Ascending aorta (tissue), 2 donors: Measurements from ENCODE around the gene NSD1. TPM values are rescaled to one million over a fixed set of nuclear protein-coding genes. Genes with fewer than 3 reads are reported as not detected.

Experiments used
- DNase-seq, 2 donors: peaks; one replicate each; pipeline ENCODE4 v3.0.0-alpha.2; 2019; ENCODE audit warnings: low spot score in 2 of 2
- H3K27ac ChIP-seq, 2 donors: fragments of 200-600 bp; sonication (generic); one replicate each; pipeline ENCODE4 v1.5.1; 2016 to 2017; ENCODE audit warnings: mild to moderate bottlenecking in 1 of 2
- H3K27me3 ChIP-seq: fragments of 200-600 bp; sonication (generic); one replicate; pipeline ENCODE4 v1.5.1; 2017
- H3K36me3 ChIP-seq, 2 donors: fragments of 200-600 bp; sonication (generic); one replicate each; pipeline ENCODE4 v1.5.1; 2016
- H3K4me1 ChIP-seq, 2 donors: fragments of 200-600 bp; sonication (generic); one replicate each; pipeline ENCODE4 v1.5.1; 2016 to 2017; ENCODE audit warnings: mild to moderate bottlenecking in 1 of 2
- H3K4me3 ChIP-seq, 2 donors: fragments of 200-600 bp; sonication (generic); one replicate each; pipeline ENCODE4 v1.5.1; 2016 to 2017; ENCODE audit warnings: mild to moderate bottlenecking in 1 of 2
- H3K9me3 ChIP-seq, 2 donors: fragments of 200-600 bp; sonication (generic); one replicate each; pipeline ENCODE4 v1.5.1; 2016
- CTCF ChIP-seq, 3 experiments: fragments of 200-600 bp in 2 of 3; fragments of 450-650 bp in 1 of 3; sonication (generic) in 2 of 3; IDR thresholded peaks; one replicate each; pipeline ENCODE4 v1.5.1; 2016 to 2019; ENCODE audit warnings: antibody characterized with exemption in 3 of 3, mild to moderate bottlenecking in 1 of 3, moderate library complexity in 1 of 3
- intact Hi-C: fragments of 100-400 bp; cut with DNase I; formaldehyde crosslinking; loops from one replicate; pipeline ENCODE4 v1.15.1; 2023
- total RNA-seq: library from RNA; depleted of rRNA; stranded (reverse); fragments of >200 nt; gene quantifications from one replicate; pipeline ENCODE4 v1.1.0, GENCODE V29; 2016

The NSD1 gene
- total RNA-seq, 1 donor from 2014 or later, result 22.7 TPM

- H3K4me1 ChIP-seq, result peaks cover 10 to 37% of the 10 kb centered on the region in 2 donors
- no peaks in the 10 kb centered on the region for H3K27me3 ChIP-seq
- TF ChIP-seq CTCF (IDR thresholded peaks at IDR 0.05), result no peak
- H3K4me3 ChIP-seq, result peak overlapping the region; percentile 77 to 89
- peak overlapping the region; percentile 87 to 95 for H3K27ac ChIP-seq
- H3K9me3 ChIP-seq, result no peaks in the 10 kb centered on the region
- peaks cover 9 to 25% of the 10 kb centered on the region in 2 donors for H3K36me3 ChIP-seq
- intact Hi-C loops, result loop anchor here (1.0 to 5.0 kb wide), 2 partner anchors 18 to 168 kb away; partner anchors contain the start of genes PRELID1 and RAB24
- no peak for DNase-seq
Measured at GRCh38 chr5:177133853-177134696, 502 bp downstream of the NSD1 start.

- peaks cover 9 to 25% of the 10 kb centered on the region in 2 donors for H3K36me3 ChIP-seq
- H3K9me3 ChIP-seq, result no peaks in the 10 kb centered on the region
- H3K4me3 ChIP-seq, result peak overlapping the region; percentile 77 to 89
- TF ChIP-seq CTCF (IDR thresholded peaks at IDR 0.05), result no peak
- no peak for DNase-seq
- H3K27ac ChIP-seq, result peak overlapping the region; percentile 87 to 95
- H3K4me1 ChIP-seq, result peaks cover 10 to 41% of the 10 kb centered on the region in 2 donors
- intact Hi-C loops, result loop anchor here (1.0 to 5.0 kb wide), 2 partner anchors 18 to 168 kb away; partner anchors contain the start of genes PRELID1 and RAB24
- no peaks in the 10 kb centered on the region for H3K27me3 ChIP-seq
Measured at GRCh38 chr5:177134697-177135225, 1.2 kb downstream of the NSD1 start.

GRCh38 chr5:177140312-177140711 is 6.7 kb downstream of the NSD1 start:
- Histone ChIP-seq H3K36me3 (peaks cover 30 to 38% of the 10 kb centered on the region in 2 donors), H3K27ac (no peak overlapping the region), H3K4me1 (peaks cover 7 to 35% of the 10 kb centered on the region in 2 donors), H3K27me3 (no peaks in the 10 kb centered on the region), H3K9me3 (no peaks in the 10 kb centered on the region), H3K4me3 (no peak overlapping the region)
- no peak for DNase-seq
- intact Hi-C loops, result no loop called here
- no peak for TF ChIP-seq CTCF (IDR thresholded peaks at IDR 0.05)

- no peaks in the 10 kb centered on the region for H3K27me3 ChIP-seq
- H3K36me3 ChIP-seq, result peaks cover 27 to 32% of the 10 kb centered on the region in 2 donors
- no peak overlapping the region for H3K4me3 ChIP-seq
- intact Hi-C loops, result no loop called here
- no peak for DNase-seq
- no peaks in the 10 kb centered on the region for H3K9me3 ChIP-seq
- H3K27ac ChIP-seq, result no peak overlapping the region
- TF ChIP-seq CTCF (IDR thresholded peaks at IDR 0.05), result no peak
- H3K4me1 ChIP-seq, result peaks cover 5 to 23% of the 10 kb centered on the region in 2 donors
Measured at GRCh38 chr5:177141496-177141895, 7.9 kb downstream of the NSD1 start.

- DNase-seq, result no peak
- no peaks in the 10 kb centered on the region for H3K27me3 ChIP-seq
- H3K4me3 ChIP-seq, result no peak overlapping the region
- peaks cover 5 to 19% of the 10 kb centered on the region in 2 donors for H3K4me1 ChIP-seq
- H3K9me3 ChIP-seq, result no peaks in the 10 kb centered on the region
- no peak overlapping the region for H3K27ac ChIP-seq
- intact Hi-C loops, result no loop called here
- no peak for TF ChIP-seq CTCF (IDR thresholded peaks at IDR 0.05)
- peaks cover 27 to 37% of the 10 kb centered on the region in 2 donors for H3K36me3 ChIP-seq
Measured at GRCh38 chr5:177142098-177142611, 8.6 kb downstream of the NSD1 start.
